ENCODE data around the gene TOR3A. TPM values are rescaled to one million over a fixed set of nuclear protein-coding genes. Genes with fewer than 3 reads are reported as not detected.
A peak's percentile ranks its signal among the peaks of the same experiment; 100 is the strongest.
"Not testable (repeated sequence)": the region's sequence is repeated elsewhere in the genome, so short reads cannot be mapped to it uniquely, and the experiment has no call there.

The TOR3A gene
- total and polyA plus RNA-seq, 2 donors (not counting 3 experiments of a cell fraction or from before 2014, with no cell fraction given), result 14.9 to 16.7 TPM

GRCh38 chr1:179138755-179139154, 56.9 kb downstream of the TOR3A start:
- FAIRE-seq; H3K9me1 ChIP-seq (replicated peaks; ENCODE audit: control insufficient read depth, extremely low read depth, insufficient read depth, low read length); H3K4me2 ChIP-seq (ENCODE audit: insufficient read depth, low read length); DNase-seq (ENCODE audit: low read depth, low spot score); H3K27me3 ChIP-seq (ENCODE audit: control insufficient read depth in 2 of 2, insufficient read depth in 2 of 2, low read length in 2 of 2); BruUV-seq (replicated peaks); POLR2A ChIA-PET; H4K20me1 ChIP-seq (replicated peaks; ENCODE audit: control insufficient read depth, extremely low read depth, insufficient read depth, low read length); dilution Hi-C loops (cut with MboI; ENCODE audit: extremely low pct_ligation_motif_present, low sequenced_read_pairs); H3K9me3 ChIP-seq (replicated peaks; ENCODE audit: control insufficient read depth, insufficient read depth, low read length); H3K27ac ChIP-seq (ENCODE audit: insufficient read depth, low read depth, low read length); H3K9ac ChIP-seq (replicated peaks; ENCODE audit: extremely low read depth, insufficient read depth, low read length); intact Hi-C loops (cut with micrococcal nuclease); H3K4me3 ChIP-seq (replicated peaks in 1 of 3; ENCODE audit: insufficient read depth in 1 of 3, low read depth in 1 of 3, low read length in 3 of 3); H2AFZ ChIP-seq (ENCODE audit: low read depth, low read length): not testable (repeated sequence)
- peaks cover 8 to 16% of the 10 kb centered on the region in 2 experiments for H3K36me3 ChIP-seq (ENCODE audit: control insufficient read depth in 2 of 2, extremely low read depth in 1 of 2, insufficient read depth in 2 of 2, low read length in 2 of 2)
- CTCF ChIA-PET, result interaction anchor here (0.8 to 1.3 kb wide), 2 partner anchors 17 to 18 kb away, joined by 4 to 6 read pairs; no protein-coding TSS in a partner anchor
- peaks cover 33% of the 10 kb centered on the region for H3K4me1 ChIP-seq (ENCODE audit: control insufficient read depth, extremely low read depth, insufficient read depth, low read length)
- H3K79me2 ChIP-seq (ENCODE audit: control insufficient read depth, insufficient read depth, low read length), result peaks cover 66% of the 10 kb centered on the region

- TF ChIP-seq FOS (IDR thresholded peaks at IDR 0.05; ENCODE audit: borderline replicate concordance, insufficient read depth, low read length) (peak; percentile 51), JUN (IDR thresholded peaks at IDR 0.05; ENCODE audit: borderline replicate concordance, insufficient read depth, insufficient read length, low read depth) (peak; percentile 50), CTCF (IDR thresholded peaks at IDR 0.05; ENCODE audit: extremely low read depth in 1 of 2, insufficient read depth in 1 of 2, low read depth in 1 of 2, low read length in 2 of 2) (no peak), POLR2AphosphoS5 (IDR thresholded peaks at IDR 0.05; ENCODE audit: insufficient read depth, low read depth, low read length) (peak; percentile 42), POLR2A (IDR thresholded peaks at IDR 0.05; ENCODE audit: low read depth, low read length) (peak; percentile 12), MAX (IDR thresholded peaks at IDR 0.05; ENCODE audit: insufficient read depth, insufficient read length) (no peak), GATA2 (IDR thresholded peaks at IDR 0.05; ENCODE audit: insufficient read depth, insufficient read length, low read depth, low read length) (peak; percentile 12), MYC (IDR thresholded peaks at IDR 0.05; ENCODE audit: low read depth, low read length) (no peak), EZH2 (IDR thresholded peaks at IDR 0.05; ENCODE audit: borderline replicate concordance, low read depth, low read length, severe bottlenecking) (no peak)
Measured at GRCh38 chr1:179141592-179142251, 59.9 kb downstream of the TOR3A start.

More at GRCh38 chr1:179141592-179142251, 59.9 kb downstream of the TOR3A start:
- peak; percentile 91 for DNase-seq (ENCODE audit: low read depth, low spot score)
- H3K27ac ChIP-seq (ENCODE audit: insufficient read depth, low read depth, low read length), result peak overlapping the region; percentile 95
- H3K9ac ChIP-seq (replicated peaks; ENCODE audit: extremely low read depth, insufficient read depth, low read length), result peak overlapping the region; percentile 99
- peak; percentile 76 for FAIRE-seq
- peaks cover 62% of the 10 kb centered on the region for H3K79me2 ChIP-seq (ENCODE audit: control insufficient read depth, insufficient read depth, low read length)
- BruUV-seq (replicated peaks), result TSS peak; percentile 66
- peaks cover 53% of the 10 kb centered on the region for H3K4me1 ChIP-seq (ENCODE audit: control insufficient read depth, extremely low read depth, insufficient read depth, low read length)
- peak overlapping the region; percentile 83 to 99 (median 87) for H3K4me3 ChIP-seq (replicated peaks in 1 of 3; ENCODE audit: insufficient read depth in 1 of 3, low read depth in 1 of 3, low read length in 3 of 3)
- dilution Hi-C loops (cut with MboI; ENCODE audit: extremely low pct_ligation_motif_present, low sequenced_read_pairs) (no loop called here), intact Hi-C loops (cut with micrococcal nuclease) (loop anchor here (1.0 to 5.0 kb wide), 4 partner anchors 14 to 226 kb away; partner anchors contain the start of gene AXDND1)
- peaks cover 8 to 16% of the 10 kb centered on the region in 2 experiments for H3K36me3 ChIP-seq (ENCODE audit: control insufficient read depth in 2 of 2, extremely low read depth in 1 of 2, insufficient read depth in 2 of 2, low read length in 2 of 2)
- H3K9me3 ChIP-seq (replicated peaks; ENCODE audit: control insufficient read depth, insufficient read depth, low read length), result no peaks in the 10 kb centered on the region
- ChIA-PET CTCF (interaction anchor here (1.0 to 2.4 kb wide), 5 partner anchors 13 to 52 kb away, joined by 3 to 10 read pairs (median 4); no protein-coding TSS in a partner anchor), POLR2A (interaction anchor here (0.7 to 1.8 kb wide), 5 partner anchors 13 to 33 kb away, joined by 3 to 14 read pairs (median 4); no protein-coding TSS in a partner anchor)
- peak overlapping the region; percentile 95 for H3K4me2 ChIP-seq (ENCODE audit: insufficient read depth, low read length)
- H3K27me3 ChIP-seq (ENCODE audit: control insufficient read depth in 2 of 2, insufficient read depth in 2 of 2, low read length in 2 of 2), result no peaks in the 10 kb centered on the region
- no peaks in the 10 kb centered on the region for H3K9me1 ChIP-seq (replicated peaks; ENCODE audit: control insufficient read depth, extremely low read depth, insufficient read depth, low read length)
- H4K20me1 ChIP-seq (replicated peaks; ENCODE audit: control insufficient read depth, extremely low read depth, insufficient read depth, low read length), result peaks cover 8% of the 10 kb centered on the region
- no peak overlapping the region for H2AFZ ChIP-seq (ENCODE audit: low read depth, low read length)
